GM12878 (cell line): ENCODE data around the gene PPP4R1. TPM values are rescaled to one million over a fixed set of nuclear protein-coding genes. Genes with fewer than 3 reads are reported as not detected.

ENCODE experiments used
- ATAC-seq: fragments of 200-7000 bp; cut with Tn5 transposase; 3 replicates; pipeline ENCODE4 v1.9.1; 2020; ENCODE audit warnings: mild to moderate bottlenecking, moderate library complexity
- BruUV-seq: library from RNA; stranded (reverse); fragments of 400-500 nt; replicated peaks from 2 replicates; lab custom pipeline; 2021; lab: Mats Ljungman, UMichigan
- CTCF ChIA-PET: fragments of 300-600 bp; sonication (Branson Sonifier 250); formaldehyde crosslinking; extraction: SDS; loops from one replicate; lab custom pipeline; 2021; ENCODE audit warnings: inconsistent platforms; lab: Yijun Ruan, JAX
- POLR2A ChIA-PET: fragments of 350-600 bp; formaldehyde crosslinking; extraction: SDS; loops from one replicate; lab custom pipeline; 2021; ENCODE audit warnings: inconsistent platforms; lab: Charles Lee
- RAD21 ChIA-PET: fragments of 300-600 bp; sonication (Branson Sonifier 250); formaldehyde crosslinking; loops from one replicate; lab custom pipeline; 2023; ENCODE audit warnings: antibody characterized with exemption; ENCODE audit not compliant: unreplicated experiment; lab: Charles Lee
- SMC1A ChIA-PET: fragments of 300-600 bp; sonication (Branson Sonifier 250); formaldehyde crosslinking; loops from one replicate; lab custom pipeline; 2023; ENCODE audit not compliant: unreplicated experiment, uncharacterized antibody; lab: Charles Lee
- DNase-seq: peaks from one replicate; pipeline ENCODE4 v3.0.0-alpha.2; 2011; ENCODE audit warnings: low read depth, low spot score
- FAIRE-seq: peaks from 3 replicates; lab custom pipeline; 2011; peaks lifted over from hg19 to GRCh38; lab: Jason Lieb, UNC
- H2AFZ ChIP-seq: 2 replicates; pipeline ENCODE4 v1.6.0; 2011; ENCODE audit warnings: low read depth, low read length, control low read depth; ENCODE audit not compliant: control insufficient read depth
- H3K27ac ChIP-seq: 2 replicates; pipeline ENCODE4 v1.5.1; 2011; ENCODE audit warnings: control low read depth; ENCODE audit not compliant: control insufficient read depth, insufficient read depth
- H3K27me3 ChIP-seq, 2 experiments: replicated peaks in 1 of 2; 2 replicates each; pipeline versions ENCODE4 v1.6.0 to v1.6.1; 2011; ENCODE audit warnings: low read length in 1 of 2; ENCODE audit not compliant: control insufficient read depth in 2 of 2, insufficient read depth in 2 of 2
- H3K36me3 ChIP-seq, 2 experiments: 2 replicates each; pipeline ENCODE4 v1.5.1; 2011; ENCODE audit warnings: low read length in 1 of 2; ENCODE audit not compliant: control insufficient read depth in 2 of 2, insufficient read depth in 2 of 2
- H3K4me1 ChIP-seq: 2 replicates; pipeline ENCODE4 v1.6.1; 2011; ENCODE audit warnings: mild to moderate bottlenecking, low read length, moderate library complexity, mixed read lengths; ENCODE audit not compliant: control insufficient read depth, insufficient read depth
- H3K4me2 ChIP-seq: 2 replicates; pipeline ENCODE4 v1.6.0; 2011; ENCODE audit warnings: control low read depth; ENCODE audit not compliant: control insufficient read depth, insufficient read depth
- H3K4me3 ChIP-seq: fragments of 200-600 bp; sonication (generic); 2 replicates; pipeline ENCODE4 v1.5.1; 2016
- H3K79me2 ChIP-seq: 2 replicates; pipeline ENCODE4 v1.6.0; 2011; ENCODE audit warnings: low read length; ENCODE audit not compliant: control insufficient read depth, insufficient read depth
- H3K9ac ChIP-seq: 2 replicates; pipeline ENCODE4 v1.8.0; 2011; ENCODE audit warnings: low read length, control low read depth, mixed read lengths; ENCODE audit not compliant: control insufficient read depth, insufficient read depth
- H3K9me3 ChIP-seq: replicated peaks from 3 replicates; pipeline ENCODE4 v1.5.1; 2011; ENCODE audit warnings: mild to moderate bottlenecking, low read length; ENCODE audit not compliant: control insufficient read depth, insufficient read depth
- H4K20me1 ChIP-seq: 2 replicates; pipeline ENCODE4 v1.6.0; 2011; ENCODE audit not compliant: control insufficient read depth, insufficient read depth
- EED ChIP-seq: sonication (generic); IDR thresholded peaks from 2 replicates; pipeline ENCODE4 v1.6.1; 2016; ENCODE audit warnings: antibody characterized with exemption, low read depth
- ESRRA ChIP-seq: IDR thresholded peaks from 2 replicates; pipeline ENCODE4 v1.6.1; 2012; ENCODE audit warnings: mild to moderate bottlenecking, low read length, improper control_type of control experiment
- ETV6 ChIP-seq, 2 experiments: fragments of 450-650 bp in 1 of 2; IDR thresholded peaks in 1 of 2; conservative IDR thresholded peaks in 1 of 2; 2 replicates each; pipeline ENCODE4 v1.6.1; 2014; ENCODE audit warnings: antibody characterized with exemption in 1 of 2, borderline replicate concordance in 1 of 2, low read depth in 1 of 2, mild to moderate bottlenecking in 1 of 2, moderate library complexity in 1 of 2
- IKZF2 ChIP-seq, 2 experiments: fragments of 450-650 bp; IDR thresholded peaks; 2 replicates each; pipeline ENCODE4 v1.6.1; 2017; ENCODE audit warnings: mild to moderate bottlenecking in 2 of 2, moderate library complexity in 2 of 2
- NFYA ChIP-seq: IDR thresholded peaks from 2 replicates; pipeline ENCODE4 v1.6.1; 2011; ENCODE audit warnings: low read depth, mild to moderate bottlenecking, low read length, improper control_type of control experiment, borderline replicate concordance
- POLR2AphosphoS5 ChIP-seq: IDR thresholded peaks from 2 replicates; pipeline ENCODE4 v1.6.1; 2011; ENCODE audit warnings: mild to moderate bottlenecking, low read length, inconsistent platforms
- RCOR1 ChIP-seq: conservative IDR thresholded peaks from 2 replicates; pipeline ENCODE4 v1.6.1; 2012; ENCODE audit warnings: low read depth, low read length, improper control_type of control experiment
- SREBF2 ChIP-seq: IDR thresholded peaks from 2 replicates; pipeline ENCODE4 v1.6.1; 2012; ENCODE audit warnings: mild to moderate bottlenecking, low read length
- SRF ChIP-seq, 2 experiments: IDR thresholded peaks; 2 replicates each; pipeline ENCODE4 v1.6.1; 2011; ENCODE audit warnings: low read depth in 2 of 2, low read length in 2 of 2, mild to moderate bottlenecking in 1 of 2, moderate library complexity in 1 of 2
- WGBS: methylation state at CpG from one replicate; pipeline ENCODE4 v1.1.6; 2016; ENCODE audit warnings: low lambda C conversion rate; ENCODE audit not compliant: insufficient replicate concordance, insufficient coverage; ENCODE audit errors: missing lambda C conversion rate; 5-methylcytosine and 5-hydroxymethylcytosine counted together
- in situ Hi-C: fragments of 300-500 bp; cut with MboI; formaldehyde crosslinking; loops from 9 replicates; pipeline ENCODE4 v1.14.3; 2018; ENCODE audit warnings: mixed read lengths
- intact Hi-C: fragments of 100-400 bp; cut with micrococcal nuclease; formaldehyde crosslinking; loops from one replicate; pipeline ENCODE4 v1.14.2; 2022; ENCODE audit not compliant: unreplicated experiment
- polyA plus RNA-seq, 11 experiments: library from polyadenylated mRNA; depleted of rRNA in 4 of 11; unstranded in 6 of 11; stranded (reverse) in 5 of 11; fragments of >200 nt; fragmentation: Nextera tagmentation in 4 of 11; fragmentation: Illumina TruSeq in 1 of 11; extraction: Ambion mirVana in 4 of 11; extraction: Trizol in 1 of 11; gene quantifications; 1 replicate in 1 of 11; 2 replicates in 10 of 11; pipeline versions ENCODE4 v1.2.1 to v1.2.3, GENCODE V29; 2011 to 2016; ENCODE audit warnings: inconsistent platforms in 2 of 11, missing spikeins in 2 of 11, low read depth in 1 of 11
- total RNA-seq, 4 experiments: library from RNA; depleted of rRNA in 3 of 4; stranded (reverse); fragments of >200 nt in 3 of 4; fragmentation: Illumina TruSeq in 1 of 4; extraction: Trizol in 1 of 4; gene quantifications; 2 replicates each; pipeline versions ENCODE4 v1.2.1 to v1.2.3, GENCODE V29; 2013 to 2021
- TF ChIP-seq, protein P1 (sequence below): IDR thresholded peaks from 2 replicates; pipeline ENCODE4 v1.6.1; 2011; ENCODE audit warnings: borderline replicate concordance, low read depth, mild to moderate bottlenecking, moderate library complexity, low read length; ENCODE audit not compliant: insufficient read depth, poor library complexity, severe bottlenecking
- TF ChIP-seq, protein P2 (sequence below): fragments of 450-650 bp; IDR thresholded peaks from 2 replicates; pipeline ENCODE4 v1.6.1; 2016; ENCODE audit warnings: mild to moderate bottlenecking, moderate library complexity, borderline replicate concordance
- TF ChIP-seq, protein P3 (sequence below): fragments of 450-650 bp; IDR thresholded peaks from 2 replicates; pipeline ENCODE4 v1.6.1; 2017; ENCODE audit warnings: low read depth, mild to moderate bottlenecking, moderate library complexity

Gene PPP4R1
- total and polyA plus RNA-seq, 10 of the 15 experiments (the other 5 are each of a cell fraction or from before 2014, with no cell fraction given): 10.9 to 44.4 (median 26.0) TPM

GRCh38 chr18:9522952-9523351, 91.4 kb downstream of the PPP4R1 start:
- RAD21 ChIA-PET: no interaction called here
- intact Hi-C loops: no loop called here
- Histone ChIP-seq H2AFZ (no peak overlapping the region), H4K20me1 (no peaks in the 10 kb centered on the region), H3K36me3 (peaks cover 2 to 8% of the 10 kb centered on the region in 2 experiments; a peak in 3 of 4 replicates), H3K9ac (no peak overlapping the region), H3K27me3 (no peaks in the 10 kb centered on the region), H3K79me2 (no peaks in the 10 kb centered on the region), H3K4me2 (no peak overlapping the region), H3K9me3 (no peaks in the 10 kb centered on the region), H3K4me3 (no peak overlapping the region), H3K4me1 (no peaks in the 10 kb centered on the region), H3K27ac (no peak overlapping the region)
- 100% methylated on average over 6 of the region's 6 CpGs for WGBS
- DNase-seq (no peak), FAIRE-seq (no peak), ATAC-seq (no peak)
- POLR2A ChIA-PET: no interaction called here
- in situ Hi-C loops: no loop called here
- SMC1A ChIA-PET: no interaction called here
- no TSS peak for BruUV-seq
- TF ChIP-seq, protein P1, sequence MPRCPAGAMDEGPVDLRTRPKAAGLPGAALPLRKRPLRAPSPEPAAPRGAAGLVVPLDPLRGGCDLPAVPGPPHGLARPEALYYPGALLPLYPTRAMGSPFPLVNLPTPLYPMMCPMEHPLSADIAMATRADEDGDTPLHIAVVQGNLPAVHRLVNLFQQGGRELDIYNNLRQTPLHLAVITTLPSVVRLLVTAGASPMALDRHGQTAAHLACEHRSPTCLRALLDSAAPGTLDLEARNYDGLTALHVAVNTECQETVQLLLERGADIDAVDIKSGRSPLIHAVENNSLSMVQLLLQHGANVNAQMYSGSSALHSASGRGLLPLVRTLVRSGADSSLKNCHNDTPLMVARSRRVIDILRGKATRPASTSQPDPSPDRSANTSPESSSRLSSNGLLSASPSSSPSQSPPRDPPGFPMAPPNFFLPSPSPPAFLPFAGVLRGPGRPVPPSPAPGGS: no peak
- TF ChIP-seq POLR2AphosphoS5 (no peak), SREBF2 (no peak), EED (no peak), NFYA (no peak), IKZF2 (IDR thresholded peaks at IDR 0.05) (no peak), ESRRA (no peak), SRF (IDR thresholded peaks at IDR 0.05; ENCODE audit: low read depth in 2 of 2, low read length in 2 of 2) (no peak), ETV6 (conservative IDR thresholded peaks at IDR 0.05 in 1 of 2, IDR thresholded peaks at IDR 0.05 in 1 of 2; ENCODE audit: borderline replicate concordance in 1 of 2, low read depth in 1 of 2) (no peak), RCOR1 (no peak)
- TF ChIP-seq, protein P2, sequence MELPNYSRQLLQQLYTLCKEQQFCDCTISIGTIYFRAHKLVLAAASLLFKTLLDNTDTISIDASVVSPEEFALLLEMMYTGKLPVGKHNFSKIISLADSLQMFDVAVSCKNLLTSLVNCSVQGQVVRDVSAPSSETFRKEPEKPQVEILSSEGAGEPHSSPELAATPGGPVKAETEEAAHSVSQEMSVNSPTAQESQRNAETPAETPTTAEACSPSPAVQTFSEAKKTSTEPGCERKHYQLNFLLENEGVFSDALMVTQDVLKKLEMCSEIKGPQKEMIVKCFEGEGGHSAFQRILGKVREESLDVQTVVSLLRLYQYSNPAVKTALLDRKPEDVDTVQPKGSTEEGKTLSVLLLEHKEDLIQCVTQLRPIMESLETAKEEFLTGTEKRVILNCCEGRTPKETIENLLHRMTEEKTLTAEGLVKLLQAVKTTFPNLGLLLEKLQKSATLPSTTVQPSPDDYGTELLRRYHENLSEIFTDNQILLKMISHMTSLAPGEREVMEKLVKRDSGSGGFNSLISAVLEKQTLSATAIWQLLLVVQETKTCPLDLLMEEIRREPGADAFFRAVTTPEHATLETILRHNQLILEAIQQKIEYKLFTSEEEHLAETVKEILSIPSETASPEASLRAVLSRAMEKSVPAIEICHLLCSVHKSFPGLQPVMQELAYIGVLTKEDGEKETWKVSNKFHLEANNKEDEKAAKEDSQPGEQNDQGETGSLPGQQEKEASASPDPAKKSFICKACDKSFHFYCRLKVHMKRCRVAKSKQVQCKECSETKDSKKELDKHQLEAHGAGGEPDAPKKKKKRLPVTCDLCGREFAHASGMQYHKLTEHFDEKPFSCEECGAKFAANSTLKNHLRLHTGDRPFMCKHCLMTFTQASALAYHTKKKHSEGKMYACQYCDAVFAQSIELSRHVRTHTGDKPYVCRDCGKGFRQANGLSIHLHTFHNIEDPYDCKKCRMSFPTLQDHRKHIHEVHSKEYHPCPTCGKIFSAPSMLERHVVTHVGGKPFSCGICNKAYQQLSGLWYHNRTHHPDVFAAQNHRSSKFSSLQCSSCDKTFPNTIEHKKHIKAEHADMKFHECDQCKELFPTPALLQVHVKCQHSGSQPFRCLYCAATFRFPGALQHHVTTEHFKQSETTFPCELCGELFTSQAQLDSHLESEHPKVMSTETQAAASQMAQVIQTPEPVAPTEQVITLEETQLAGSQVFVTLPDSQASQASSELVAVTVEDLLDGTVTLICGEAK: no peak
- TF ChIP-seq, protein P3, sequence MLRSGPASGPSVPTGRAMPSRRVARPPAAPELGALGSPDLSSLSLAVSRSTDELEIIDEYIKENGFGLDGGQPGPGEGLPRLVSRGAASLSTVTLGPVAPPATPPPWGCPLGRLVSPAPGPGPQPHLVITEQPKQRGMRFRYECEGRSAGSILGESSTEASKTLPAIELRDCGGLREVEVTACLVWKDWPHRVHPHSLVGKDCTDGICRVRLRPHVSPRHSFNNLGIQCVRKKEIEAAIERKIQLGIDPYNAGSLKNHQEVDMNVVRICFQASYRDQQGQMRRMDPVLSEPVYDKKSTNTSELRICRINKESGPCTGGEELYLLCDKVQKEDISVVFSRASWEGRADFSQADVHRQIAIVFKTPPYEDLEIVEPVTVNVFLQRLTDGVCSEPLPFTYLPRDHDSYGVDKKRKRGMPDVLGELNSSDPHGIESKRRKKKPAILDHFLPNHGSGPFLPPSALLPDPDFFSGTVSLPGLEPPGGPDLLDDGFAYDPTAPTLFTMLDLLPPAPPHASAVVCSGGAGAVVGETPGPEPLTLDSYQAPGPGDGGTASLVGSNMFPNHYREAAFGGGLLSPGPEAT: no peak
- CTCF ChIA-PET: interaction anchor here (0.9 kb wide), 1 partner anchor 376 kb away, joined by 3 read pairs; no protein-coding TSS in a partner anchor
